ENCODE data around the gene KIF16B. TPM values are rescaled to one million over a fixed set of nuclear protein-coding genes. Genes with fewer than 3 reads are reported as not detected.

The KIF16B gene
- total RNA-seq, 4 donors from 2014 or later: 70.5 to 169 (median 80.2) TPM

- Histone ChIP-seq H3K4me1 (no peaks in the 10 kb centered on the region), H3K9me3 (peaks cover 0 to 2% (median 0%) of the 10 kb centered on the region in 4 donors), H3K27ac (no peak overlapping the region), H3K36me3 (no peaks in the 10 kb centered on the region), H3K4me3 (no peak overlapping the region), H3K27me3 (no peaks in the 10 kb centered on the region)
- DNase-seq: no peak
- TF ChIP-seq CTCF (IDR thresholded peaks at IDR 0.05): no peak
- no peak for TF ChIP-seq POLR2A (IDR thresholded peaks at IDR 0.05)
Observed at GRCh38 chr20:16296931-16297330, 276.3 kb downstream of the KIF16B start.

DNA sequence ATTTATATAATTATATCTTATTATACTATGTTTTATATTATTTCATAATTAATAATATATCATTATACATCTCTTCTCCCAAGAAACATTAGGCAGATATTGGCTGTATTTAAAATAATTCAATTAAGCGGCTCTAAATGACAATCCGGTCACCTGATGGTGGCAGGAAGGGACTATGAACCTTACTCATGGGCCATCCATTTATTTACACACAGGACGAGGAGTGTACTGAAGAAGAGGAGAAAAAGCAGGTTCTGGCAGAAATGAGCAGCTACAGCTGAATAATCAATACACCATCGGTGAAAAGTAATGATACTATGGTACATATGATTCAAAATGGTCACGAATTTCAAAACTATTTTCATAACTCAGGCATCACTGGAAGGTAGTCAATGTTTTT is 277.7 kb downstream of the KIF16B start:
- Histone ChIP-seq H3K9me3 (no peaks in the 10 kb centered on the region), H3K36me3 (no peaks in the 10 kb centered on the region), H3K4me3 (no peak overlapping the region), H3K4me1 (no peaks in the 10 kb centered on the region), H3K27me3 (no peaks in the 10 kb centered on the region), H3K27ac (no peak overlapping the region)
- TF ChIP-seq CTCF (IDR thresholded peaks at IDR 0.05) (no peak), POLR2A (IDR thresholded peaks at IDR 0.05) (no peak)
- DNase-seq: no peak

DNA sequence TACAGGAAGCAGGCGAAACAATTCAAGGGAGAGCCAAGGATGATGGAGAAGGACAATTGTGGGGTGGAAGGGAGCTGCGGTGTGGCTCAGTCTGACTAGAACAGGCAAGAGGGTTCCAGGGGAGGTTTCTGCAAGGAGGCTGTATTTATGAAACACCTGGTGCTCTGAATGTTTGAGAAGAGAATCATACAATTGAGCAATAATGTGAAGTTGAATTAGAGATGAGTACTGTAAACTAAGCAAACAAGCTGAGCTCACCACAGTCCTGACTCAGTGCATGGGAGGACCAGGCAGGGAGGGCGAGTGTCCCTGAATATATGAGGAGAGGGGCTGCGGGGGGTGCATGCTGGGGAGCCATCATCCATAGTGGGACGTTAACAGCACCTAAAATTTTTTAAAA is 279.7 kb downstream of the KIF16B start:
- TF ChIP-seq POLR2A (IDR thresholded peaks at IDR 0.05): no peak
- TF ChIP-seq CTCF (IDR thresholded peaks at IDR 0.05): no peak
- H3K36me3 ChIP-seq: no peaks in the 10 kb centered on the region
- H3K4me1 ChIP-seq: no peaks in the 10 kb centered on the region
- no peaks in the 10 kb centered on the region for H3K9me3 ChIP-seq
- DNase-seq: no peak
- H3K27me3 ChIP-seq: no peaks in the 10 kb centered on the region
- no peak overlapping the region for H3K4me3 ChIP-seq
- no peak overlapping the region for H3K27ac ChIP-seq

- H3K9me3 ChIP-seq: no peaks in the 10 kb centered on the region
- H3K36me3 ChIP-seq: no peaks in the 10 kb centered on the region
- H3K4me1 ChIP-seq: no peaks in the 10 kb centered on the region
- H3K27ac ChIP-seq: no peak overlapping the region
- no peaks in the 10 kb centered on the region for H3K27me3 ChIP-seq
- no peak for DNase-seq
- no peak for TF ChIP-seq CTCF (IDR thresholded peaks at IDR 0.05)
- TF ChIP-seq POLR2A (IDR thresholded peaks at IDR 0.05): no peak
- H3K4me3 ChIP-seq: no peak overlapping the region
Observed at GRCh38 chr20:16292226-16292880, 280.9 kb downstream of the KIF16B start.

DNA sequence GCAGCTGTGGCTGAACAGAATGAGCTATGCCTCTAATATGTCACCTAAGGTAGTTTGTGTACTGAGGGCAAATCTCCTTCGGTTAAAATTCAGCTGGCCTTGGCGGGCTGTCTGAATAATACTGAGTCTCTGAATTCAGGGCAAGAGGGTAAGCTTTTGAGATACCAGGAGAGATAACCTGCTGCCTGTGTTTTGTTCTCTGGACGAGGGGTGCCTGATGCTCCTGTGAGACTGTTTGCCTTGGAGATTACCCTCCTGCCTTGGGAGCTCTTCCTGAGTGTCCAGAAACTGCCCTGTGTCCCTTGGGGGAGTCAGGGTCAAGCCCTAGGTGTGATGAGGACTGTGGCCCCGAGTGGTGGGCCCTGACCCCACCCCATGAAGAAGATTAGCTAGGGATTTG is 282.9 kb downstream of the KIF16B start:
- Histone ChIP-seq H3K9me3 (no peaks in the 10 kb centered on the region), H3K27ac (no peak overlapping the region), H3K27me3 (no peaks in the 10 kb centered on the region), H3K36me3 (no peaks in the 10 kb centered on the region), H3K4me3 (no peak overlapping the region), H3K4me1 (no peaks in the 10 kb centered on the region)
- no peak for DNase-seq
- TF ChIP-seq POLR2A (IDR thresholded peaks at IDR 0.05): no peak
- TF ChIP-seq CTCF (IDR thresholded peaks at IDR 0.05): no peak

GRCh38 chr20:16287776-16288175 is 285.5 kb downstream of the KIF16B start:
- Histone ChIP-seq H3K36me3 (no peaks in the 10 kb centered on the region), H3K27ac (no peak overlapping the region), H3K4me3 (no peak overlapping the region), H3K27me3 (no peaks in the 10 kb centered on the region), H3K9me3 (no peaks in the 10 kb centered on the region), H3K4me1 (peaks cover 0 to 9% (median 2%) of the 10 kb centered on the region in 4 donors)
- no peak for DNase-seq
- no peak for TF ChIP-seq CTCF (IDR thresholded peaks at IDR 0.05)
- no peak for TF ChIP-seq POLR2A (IDR thresholded peaks at IDR 0.05)
